Right atrium auricular region (tissue), 2 donors: ENCODE results near the gene STARD7. TPM values are rescaled to one million over a fixed set of nuclear protein-coding genes. Genes with fewer than 3 reads are reported as not detected.

ENCODE experiments used
- DNase-seq: peaks from one replicate; pipeline ENCODE4 v3.0.0-alpha.2; 2019; ENCODE audit warnings: low spot score
- H3K27ac ChIP-seq, 2 donors: fragments of 200-600 bp; sonication (generic); 1 replicate in 1 of 2; 2 replicates in 1 of 2; pipeline ENCODE4 v1.5.1; 2016 to 2019
- H3K27me3 ChIP-seq, 2 donors: fragments of 200-600 bp; sonication (generic); one replicate each; pipeline versions ENCODE4 v1.5.1 to v1.6.0; 2017 to 2019
- H3K36me3 ChIP-seq: fragments of 200-600 bp; sonication (generic); one replicate; pipeline ENCODE4 v1.5.1; 2016
- H3K4me1 ChIP-seq, 2 donors: fragments of 200-600 bp; sonication (generic); one replicate each; pipeline versions ENCODE4 v1.5.1 to v1.6.0; 2017 to 2019
- H3K4me3 ChIP-seq, 2 donors: fragments of 200-600 bp; sonication (generic); 1 replicate in 1 of 2; 2 replicates in 1 of 2; pipeline ENCODE4 v1.5.1; 2017 to 2019; ENCODE audit warnings: mild to moderate bottlenecking in 1 of 2, moderate library complexity in 1 of 2
- H3K9me3 ChIP-seq, 2 donors: fragments of 200-600 bp; sonication (generic); one replicate each; pipeline ENCODE4 v1.5.1; 2019
- CTCF ChIP-seq, 2 donors: fragments of 200-600 bp; sonication (generic); IDR thresholded peaks; one replicate each; pipeline ENCODE4 v1.5.1; 2019; ENCODE audit warnings: antibody characterized with exemption in 2 of 2
- total RNA-seq, 2 donors: library from RNA; depleted of rRNA; stranded (reverse); fragments of >200 nt; gene quantifications; one replicate each; pipeline ENCODE4 v1.1.0, GENCODE V29; 2016

Gene STARD7
- total RNA-seq, 2 donors from 2014 or later, result 128 to 163 TPM

- peaks cover 0 to 34% of the 10 kb centered on the region in 2 donors for H3K4me1 ChIP-seq
- H3K36me3 ChIP-seq, result no peaks in the 10 kb centered on the region
- no peak overlapping the region for H3K4me3 ChIP-seq
- no peak for DNase-seq
- no peaks in the 10 kb centered on the region for H3K27me3 ChIP-seq
- no peaks in the 10 kb centered on the region for H3K9me3 ChIP-seq
- no peak for TF ChIP-seq CTCF (IDR thresholded peaks at IDR 0.05)
- no peak overlapping the region for H3K27ac ChIP-seq
Measured at GRCh38 chr2:96247009-96247408, 38.4 kb upstream of the STARD7 start.

- Histone ChIP-seq H3K9me3 (no peaks in the 10 kb centered on the region), H3K4me3 (no peak overlapping the region), H3K36me3 (no peaks in the 10 kb centered on the region), H3K27me3 (no peaks in the 10 kb centered on the region), H3K4me1 (peaks cover 0 to 23% of the 10 kb centered on the region in 2 donors), H3K27ac (peak overlapping the region in 1 of 2 donors; percentile 1)
- no peak for TF ChIP-seq CTCF (IDR thresholded peaks at IDR 0.05)
- no peak for DNase-seq
Measured at GRCh38 chr2:96245609-96246390, 37.2 kb upstream of the STARD7 start.

- DNase-seq, result no peak
- no peak overlapping the region for H3K27ac ChIP-seq
- no peak for TF ChIP-seq CTCF (IDR thresholded peaks at IDR 0.05)
- H3K4me1 ChIP-seq, result peaks cover 0 to 11% of the 10 kb centered on the region in 2 donors
- H3K27me3 ChIP-seq, result no peaks in the 10 kb centered on the region
- H3K9me3 ChIP-seq, result no peaks in the 10 kb centered on the region
- no peaks in the 10 kb centered on the region for H3K36me3 ChIP-seq
- no peak overlapping the region for H3K4me3 ChIP-seq
Measured at GRCh38 chr2:96243843-96244242, 35.2 kb upstream of the STARD7 start.

GRCh38 chr2:96241900-96242611 is 33.4 kb upstream of the STARD7 start:
- no peaks in the 10 kb centered on the region for H3K9me3 ChIP-seq
- no peak for DNase-seq
- no peak overlapping the region for H3K4me3 ChIP-seq
- TF ChIP-seq CTCF (IDR thresholded peaks at IDR 0.05), result no peak
- H3K27me3 ChIP-seq, result no peaks in the 10 kb centered on the region
- peaks cover 0 to 11% of the 10 kb centered on the region in 2 donors for H3K4me1 ChIP-seq
- peak overlapping the region; percentile 42 to 51 for H3K27ac ChIP-seq
- no peaks in the 10 kb centered on the region for H3K36me3 ChIP-seq

GRCh38 chr2:96241227-96241626 is 32.6 kb upstream of the STARD7 start:
- no peak overlapping the region for H3K4me3 ChIP-seq
- H3K27ac ChIP-seq, result no peak overlapping the region

More at GRCh38 chr2:96241227-96241626, 32.6 kb upstream of the STARD7 start:
- Histone ChIP-seq H3K9me3 (no peaks in the 10 kb centered on the region), H3K27me3 (no peaks in the 10 kb centered on the region), H3K4me1 (peaks cover 0 to 7% of the 10 kb centered on the region in 2 donors), H3K36me3 (no peaks in the 10 kb centered on the region)
- TF ChIP-seq CTCF (IDR thresholded peaks at IDR 0.05), result no peak
- no peak for DNase-seq
